Measurements from ENCODE around the gene PKIG.

GRCh38 chr20:44601236-44601671 lies 18.9 kb downstream of the PKIG start:
- TF ChIP-seq CTCF (IDR thresholded peaks at IDR 0.05 in 4 of 5, conservative IDR thresholded peaks at IDR 0.05 in 1 of 5) (no peak), POLR2A (IDR thresholded peaks at IDR 0.05) (no peak)

All from gastrocnemius medialis (tissue), 4 donors.